ENCODE data around the gene ACTR1A. TPM values are rescaled to one million over a fixed set of nuclear protein-coding genes. Genes with fewer than 3 reads are reported as not detected.

ACTR1A gene
- total RNA-seq, 2 donors from 2014 or later, result 91.6 to 114 TPM

DNA sequence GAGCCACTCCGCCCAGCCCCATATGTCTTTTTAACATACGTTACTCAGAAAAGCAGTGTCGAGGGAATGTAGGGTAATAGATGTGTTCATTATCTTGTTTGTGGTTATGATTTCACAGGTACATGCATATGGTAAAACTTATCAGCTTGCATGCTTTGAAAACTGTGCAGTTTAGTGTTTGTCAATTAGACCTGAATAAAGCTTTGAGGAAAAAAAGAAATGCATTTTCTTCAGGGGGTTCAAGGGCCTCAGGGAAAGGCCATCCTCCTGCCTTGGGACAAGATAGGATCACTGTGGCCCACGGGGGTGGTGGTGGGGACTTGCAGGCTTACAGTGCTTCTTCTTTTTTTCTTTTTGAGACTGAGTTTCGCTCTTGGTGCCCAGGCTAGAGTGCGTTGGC, 35.2 kb downstream of the ACTR1A start:
- DNase-seq, result no peak
- no peak overlapping the region for H3K27ac Mint-ChIP-seq
- Histone ChIP-seq H3K27ac (ENCODE audit: low read depth, low read length) (no peak overlapping the region), H3K9me3 (ENCODE audit: control insufficient read depth, low read length) (no peaks in the 10 kb centered on the region), H3K36me3 (ENCODE audit: control insufficient read depth, insufficient read depth, low read length) (no peaks in the 10 kb centered on the region), H3K27me3 (ENCODE audit: control insufficient read depth, insufficient read depth, low read length, poor library complexity, severe bottlenecking) (peaks cover 6% of the 10 kb centered on the region), H3K4me3 (ENCODE audit: low read length) (no peak overlapping the region), H3K4me1 (ENCODE audit: control insufficient read depth, insufficient read depth, low read length) (no peaks in the 10 kb centered on the region), H3K9ac (ENCODE audit: extremely low read depth, low read length, poor library complexity, severe bottlenecking) (no peak overlapping the region)
- peaks cover 8% of the 10 kb centered on the region for H3K27me3 Mint-ChIP-seq (ENCODE audit: insufficient read depth)
- WGBS, 2 experiments (ENCODE audit: insufficient coverage in 1 of 2, insufficient read length in 1 of 2), result 79 to 90% methylated on average over 4 to 6 of the region's 6 CpGs
- H3K36me3 Mint-ChIP-seq (ENCODE audit: low read depth), result peaks cover 2% of the 10 kb centered on the region
- no peaks in the 10 kb centered on the region for H3K9me3 Mint-ChIP-seq
- no peak overlapping the region for H3K4me3 Mint-ChIP-seq
- no peak for TF ChIP-seq CTCF (conservative IDR thresholded peaks at IDR 0.05)
- H3K4me1 Mint-ChIP-seq, result peaks cover 21% of the 10 kb centered on the region

- Histone ChIP-seq H3K27me3 (ENCODE audit: control insufficient read depth, insufficient read depth, low read length, poor library complexity, severe bottlenecking) (peaks cover 11% of the 10 kb centered on the region), H3K4me1 (ENCODE audit: control insufficient read depth, insufficient read depth, low read length) (no peaks in the 10 kb centered on the region), H3K36me3 (ENCODE audit: control insufficient read depth, insufficient read depth, low read length) (no peaks in the 10 kb centered on the region), H3K9ac (ENCODE audit: extremely low read depth, low read length, poor library complexity, severe bottlenecking) (no peak overlapping the region), H3K4me3 (ENCODE audit: low read length) (no peak overlapping the region), H3K9me3 (ENCODE audit: control insufficient read depth, low read length) (no peaks in the 10 kb centered on the region), H3K27ac (ENCODE audit: low read depth, low read length) (no peak overlapping the region)
- H3K36me3 Mint-ChIP-seq (ENCODE audit: low read depth), result peaks cover 2% of the 10 kb centered on the region
- H3K9me3 Mint-ChIP-seq, result no peaks in the 10 kb centered on the region
- WGBS, 2 experiments (ENCODE audit: insufficient coverage in 1 of 2, insufficient read length in 1 of 2), result 69 to 90% methylated on average over 2 to 3 of the region's 3 CpGs
- DNase-seq, result peak; percentile 74
- H3K4me3 Mint-ChIP-seq, result no peak overlapping the region
- no peak overlapping the region for H3K27ac Mint-ChIP-seq
- peaks cover 36% of the 10 kb centered on the region for H3K4me1 Mint-ChIP-seq
- TF ChIP-seq CTCF (conservative IDR thresholded peaks at IDR 0.05), result no peak
- peaks cover 15% of the 10 kb centered on the region for H3K27me3 Mint-ChIP-seq (ENCODE audit: insufficient read depth)
Measured at GRCh38 chr10:102465466-102465865, 37.0 kb downstream of the ACTR1A start.

DNA sequence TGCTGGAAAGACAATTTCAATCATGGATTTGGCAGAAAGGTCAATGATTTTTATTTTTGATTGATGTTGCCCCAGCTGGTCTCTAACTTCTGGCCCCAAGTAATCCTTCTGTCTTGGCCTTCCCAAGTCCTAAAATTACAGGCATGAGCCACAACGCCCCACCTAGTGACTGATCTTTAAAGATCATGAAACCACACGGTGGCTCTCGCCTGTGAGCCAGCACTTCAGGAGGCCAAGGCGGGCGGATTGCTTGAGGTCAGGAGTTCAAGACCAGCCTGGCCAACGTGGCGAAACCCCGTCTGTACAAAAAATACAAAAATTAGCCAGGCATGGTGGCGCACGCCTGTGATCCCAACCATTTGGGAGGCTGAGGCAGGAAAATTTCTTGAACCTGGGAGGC, 38.5 kb downstream of the ACTR1A start:
- H3K4me1 ChIP-seq (ENCODE audit: control insufficient read depth, insufficient read depth, low read length), result no peaks in the 10 kb centered on the region
- no peak overlapping the region for H3K27ac Mint-ChIP-seq
- H3K4me3 ChIP-seq (ENCODE audit: low read length), result peak overlapping the region; percentile 41
- H3K9me3 Mint-ChIP-seq, result no peaks in the 10 kb centered on the region
- H3K36me3 Mint-ChIP-seq (ENCODE audit: low read depth), result no peaks in the 10 kb centered on the region
- no peak overlapping the region for H3K27ac ChIP-seq (ENCODE audit: low read depth, low read length)
- no peaks in the 10 kb centered on the region for H3K9me3 ChIP-seq (ENCODE audit: control insufficient read depth, low read length)
- DNase-seq, result no peak
- H3K4me1 Mint-ChIP-seq, result peaks cover 36% of the 10 kb centered on the region
- no peak overlapping the region for H3K4me3 Mint-ChIP-seq
- H3K36me3 ChIP-seq (ENCODE audit: control insufficient read depth, insufficient read depth, low read length), result no peaks in the 10 kb centered on the region
- peaks cover 26% of the 10 kb centered on the region for H3K27me3 Mint-ChIP-seq (ENCODE audit: insufficient read depth)
- no peak for TF ChIP-seq CTCF (conservative IDR thresholded peaks at IDR 0.05)
- 85 to 87% methylated on average over 4 to 10 of the region's 10 CpGs for WGBS, 2 experiments (ENCODE audit: insufficient coverage in 1 of 2, insufficient read length in 1 of 2)
- H3K9ac ChIP-seq (ENCODE audit: extremely low read depth, low read length, poor library complexity, severe bottlenecking), result no peak overlapping the region
- peaks cover 24% of the 10 kb centered on the region for H3K27me3 ChIP-seq (ENCODE audit: control insufficient read depth, insufficient read depth, low read length, poor library complexity, severe bottlenecking)

All from endodermal cell (in vitro differentiated cells).